Fibroblast of lung (primary cell): ENCODE data around the gene REEP5. TPM values are rescaled to one million over a fixed set of nuclear protein-coding genes. Genes with fewer than 3 reads are reported as not detected.

Experiments
- DNase-seq, 2 donors: peaks; one replicate each; pipeline versions ENCODE4 v3.0.0 to v3.0.0-alpha.2; 2010; ENCODE audit warnings: low read depth in 2 of 2
- H2AFZ ChIP-seq: 2 replicates; pipeline ENCODE4 v1.5.1; 2012; ENCODE audit warnings: low read length, control low read depth, inconsistent platforms
- H3K27ac ChIP-seq: 2 replicates; pipeline ENCODE4 v1.5.1; 2011; ENCODE audit warnings: low read length, control low read depth; ENCODE audit not compliant: insufficient read depth
- H3K27me3 ChIP-seq: 2 replicates; pipeline ENCODE4 v1.5.1; 2011; ENCODE audit warnings: mild to moderate bottlenecking, low read length; ENCODE audit not compliant: control insufficient read depth, insufficient read depth
- H3K36me3 ChIP-seq: 2 replicates; pipeline ENCODE4 v1.5.1; 2011; ENCODE audit warnings: low read length; ENCODE audit not compliant: control insufficient read depth, insufficient read depth
- H3K4me1 ChIP-seq: 2 replicates; pipeline ENCODE4 v1.5.1; 2011; ENCODE audit warnings: low read length; ENCODE audit not compliant: control insufficient read depth, insufficient read depth; ENCODE audit errors: extremely low read depth
- H3K4me2 ChIP-seq: 2 replicates; pipeline ENCODE4 v1.5.1; 2011; ENCODE audit warnings: low read length, control low read depth; ENCODE audit not compliant: insufficient read depth; ENCODE audit errors: extremely low read depth
- H3K4me3 ChIP-seq, 4 experiments: fragments of 200-600 bp in 1 of 4; sonication (generic) in 1 of 4; replicated peaks in 1 of 4; 2 replicates each; pipeline ENCODE4 v1.5.1; 2011 to 2016; ENCODE audit warnings: low read length in 4 of 4, low read depth in 3 of 4, mild to moderate bottlenecking in 3 of 4, control low read depth in 2 of 4, inconsistent platforms in 1 of 4, mixed read lengths in 1 of 4; ENCODE audit not compliant: insufficient read depth in 1 of 4; ENCODE audit errors: control extremely low read depth in 1 of 4
- H3K79me2 ChIP-seq: 2 replicates; pipeline ENCODE4 v1.5.1; 2012; ENCODE audit warnings: mild to moderate bottlenecking, low read length, inconsistent platforms; ENCODE audit not compliant: control insufficient read depth, insufficient read depth
- H3K9ac ChIP-seq: 2 replicates; pipeline ENCODE4 v1.5.1; 2011; ENCODE audit warnings: mild to moderate bottlenecking, low read length, control low read depth; ENCODE audit not compliant: insufficient read depth
- H3K9me3 ChIP-seq: 2 replicates; pipeline ENCODE4 v1.5.1; 2012; ENCODE audit warnings: low read depth, low read length; ENCODE audit not compliant: control insufficient read depth, insufficient read depth
- H4K20me1 ChIP-seq: 2 replicates; pipeline ENCODE4 v1.5.1; 2011; ENCODE audit warnings: low read length; ENCODE audit not compliant: control insufficient read depth, insufficient read depth; ENCODE audit errors: extremely low read depth
- CTCF ChIP-seq, 2 donors: IDR thresholded peaks in 1 of 2; conservative IDR thresholded peaks in 1 of 2; 1 replicate in 1 of 2; 2 replicates in 1 of 2; pipeline ENCODE4 v1.5.1; 2011 to 2012; ENCODE audit warnings: low read length in 2 of 2, control low read depth in 1 of 2, inconsistent platforms in 1 of 2, low read depth in 1 of 2, mild to moderate bottlenecking in 1 of 2
- EZH2 ChIP-seq: IDR thresholded peaks from 2 replicates; pipeline ENCODE4 v1.5.1; 2012; ENCODE audit warnings: low read length, control low read depth, mild to moderate bottlenecking; ENCODE audit errors: missing control alignments
- polyA plus RNA-seq, 2 donors: library from polyadenylated mRNA; depleted of rRNA in 1 of 2; stranded (reverse) in 1 of 2; unstranded in 1 of 2; fragments of >200 nt; gene quantifications; 2 replicates each; pipeline ENCODE4 v1.2.1, GENCODE V29; 2011 to 2012; ENCODE audit warnings: missing spikeins in 1 of 2
- total RNA-seq: library from RNA; depleted of rRNA; stranded (reverse); fragments of >200 nt; gene quantifications from 2 replicates; pipeline ENCODE4 v1.2.1, GENCODE V29; 2014

REEP5 gene
- total and polyA plus RNA-seq, 2 donors (not counting 1 experiment from before 2014, with no cell fraction given), result 56.8 to 111 TPM

- no peak for DNase-seq
- Histone ChIP-seq H4K20me1 (no peaks in the 10 kb centered on the region), H3K9me3 (no peaks in the 10 kb centered on the region), H3K9ac (no peak overlapping the region), H3K27me3 (no peaks in the 10 kb centered on the region), H3K36me3 (no peaks in the 10 kb centered on the region), H3K4me1 (no peaks in the 10 kb centered on the region), H3K27ac (no peak overlapping the region), H3K4me2 (no peak overlapping the region), H3K4me3 (no peak overlapping the region), H2AFZ (no peak overlapping the region), H3K79me2 (no peaks in the 10 kb centered on the region)
- no peak for TF ChIP-seq EZH2
- no peak for TF ChIP-seq CTCF (conservative IDR thresholded peaks at IDR 0.05 in 1 of 2, IDR thresholded peaks at IDR 0.05 in 1 of 2; ENCODE audit: low read depth in 1 of 2, low read length in 2 of 2)
These were observed 67.4 kb downstream of the REEP5 start for GRCh38 chr5:112854651-112855050.

GRCh38 chr5:112849912-112850311 lies 72.1 kb downstream of the REEP5 start:
- H3K9ac ChIP-seq, result no peak overlapping the region
- no peak overlapping the region for H3K4me3 ChIP-seq
- DNase-seq, result no peak
- no peak overlapping the region for H3K27ac ChIP-seq
- H3K79me2 ChIP-seq, result no peaks in the 10 kb centered on the region
- no peaks in the 10 kb centered on the region for H4K20me1 ChIP-seq
- H3K27me3 ChIP-seq, result no peaks in the 10 kb centered on the region
- H2AFZ ChIP-seq, result no peak overlapping the region
- TF ChIP-seq EZH2, result no peak
- TF ChIP-seq CTCF (conservative IDR thresholded peaks at IDR 0.05 in 1 of 2, IDR thresholded peaks at IDR 0.05 in 1 of 2; ENCODE audit: low read depth in 1 of 2, low read length in 2 of 2), result no peak
- H3K36me3 ChIP-seq, result no peaks in the 10 kb centered on the region
- no peak overlapping the region for H3K4me2 ChIP-seq
- no peaks in the 10 kb centered on the region for H3K4me1 ChIP-seq
- no peaks in the 10 kb centered on the region for H3K9me3 ChIP-seq

- Histone ChIP-seq H3K79me2 (no peaks in the 10 kb centered on the region), H3K9me3 (no peaks in the 10 kb centered on the region), H3K9ac (no peak overlapping the region), H3K27ac (no peak overlapping the region), H2AFZ (no peak overlapping the region), H3K27me3 (no peaks in the 10 kb centered on the region), H3K4me1 (no peaks in the 10 kb centered on the region), H3K36me3 (no peaks in the 10 kb centered on the region), H3K4me3 (peak overlapping the region in 1 of 4 experiments; percentile 31), H3K4me2 (peak overlapping the region; percentile 52), H4K20me1 (no peaks in the 10 kb centered on the region)
- TF ChIP-seq CTCF (conservative IDR thresholded peaks at IDR 0.05 in 1 of 2, IDR thresholded peaks at IDR 0.05 in 1 of 2; ENCODE audit: low read depth in 1 of 2, low read length in 2 of 2) (peak; percentile 66 to 79), EZH2 (no peak)
- DNase-seq, result peak; percentile 72 to 85
These were observed 73.8 kb downstream of the REEP5 start for GRCh38 chr5:112848116-112848811.
